ENCODE results near the gene ZSCAN31.
"Not testable (repeated sequence)": the region's sequence is repeated elsewhere in the genome, so short reads cannot be mapped to it uniquely, and the experiment has no call there.

The ZSCAN31 gene

GRCh38 chr6:28335564-28336283 is at the start of gene ZSCAN31:
TSS of gene ZSCAN31 (minus strand) at chr6:28336148. CDS start at chr6:28329683, 6,465 bp downstream.
- peak; percentile 92 for DNase-seq

GRCh38 chr6:28384143-28384533 is 48.2 kb upstream of the ZSCAN31 start:
- DNase-seq: no peak

GRCh38 chr6:28383235-28384142 is 47.5 kb upstream of the ZSCAN31 start:
- DNase-seq: peak; percentile 83

GRCh38 chr6:28380381-28380780 is 44.4 kb upstream of the ZSCAN31 start:
- no peak for DNase-seq

GRCh38 chr6:28378644-28379043 is 42.7 kb upstream of the ZSCAN31 start:
- DNase-seq: no peak

GRCh38 chr6:28377879-28378278 is 41.9 kb upstream of the ZSCAN31 start:
- DNase-seq: no peak

GRCh38 chr6:28373925-28374324 is 38.0 kb upstream of the ZSCAN31 start:
- no peak for DNase-seq

GRCh38 chr6:28371706-28372451 is 35.9 kb upstream of the ZSCAN31 start:
- no peak for DNase-seq

- DNase-seq: no peak
These were observed 35.3 kb upstream of the ZSCAN31 start for GRCh38 chr6:28371280-28371679.

- no peak for DNase-seq
These were observed 34.5 kb upstream of the ZSCAN31 start for GRCh38 chr6:28370440-28370839.

GRCh38 chr6:28369463-28369862 is 33.5 kb upstream of the ZSCAN31 start:
- DNase-seq: no peak

- no peak for DNase-seq
These were observed 32.6 kb upstream of the ZSCAN31 start for GRCh38 chr6:28368522-28368921.

GRCh38 chr6:28365590-28365989 is 29.6 kb upstream of the ZSCAN31 start:
- DNase-seq: not testable (repeated sequence)

GRCh38 chr6:28360961-28361360 is 25.0 kb upstream of the ZSCAN31 start:
- no peak for DNase-seq

GRCh38 chr6:28359562-28359961 is 23.6 kb upstream of the ZSCAN31 start:
- DNase-seq: not testable (repeated sequence)

- DNase-seq: no peak
These were observed 21.1 kb upstream of the ZSCAN31 start for GRCh38 chr6:28357036-28357435.

- DNase-seq: no peak
These were observed 20.7 kb upstream of the ZSCAN31 start for GRCh38 chr6:28356666-28357020.

- DNase-seq: peak; percentile 78
These were observed 20.1 kb upstream of the ZSCAN31 start for GRCh38 chr6:28355743-28356665.

- DNase-seq: no peak
These were observed 19.0 kb upstream of the ZSCAN31 start for GRCh38 chr6:28354688-28355554.

GRCh38 chr6:28353981-28354676 is 18.2 kb upstream of the ZSCAN31 start:
- no peak for DNase-seq

- DNase-seq: no peak
These were observed 17.4 kb upstream of the ZSCAN31 start for GRCh38 chr6:28353356-28353755.

Measured in right forelimb (tissue), 1 donor.